Neuron (in vitro differentiated cells): ENCODE results near the gene ASNSD1.
"Not testable (repeated sequence)": the region's sequence is repeated elsewhere in the genome, so short reads cannot be mapped to it uniquely, and the experiment has no call there.

Source experiments
- H2AFZ ChIP-seq: one replicate; pipeline ENCODE4 v1.6.1; 2013; ENCODE audit warnings: low read depth, mild to moderate bottlenecking, inconsistent platforms, low read length, moderate library complexity
- H3K27me3 ChIP-seq: one replicate; pipeline ENCODE4 v1.6.1; 2013; ENCODE audit warnings: low read length; ENCODE audit not compliant: insufficient read depth
- H3K36me3 ChIP-seq: one replicate; pipeline ENCODE4 v1.6.1; 2013; ENCODE audit warnings: low read length; ENCODE audit not compliant: insufficient read depth
- H3K4me1 ChIP-seq: one replicate; pipeline ENCODE4 v1.6.1; 2013; ENCODE audit warnings: low read length; ENCODE audit not compliant: insufficient read depth
- H3K4me3 ChIP-seq: 2 replicates; pipeline ENCODE4 v1.5.1; 2013; ENCODE audit warnings: mild to moderate bottlenecking, low read length, moderate library complexity
- H3K9me3 ChIP-seq: one replicate; pipeline ENCODE4 v1.6.1; 2013; ENCODE audit warnings: low read length

ASNSD1 gene

DNA sequence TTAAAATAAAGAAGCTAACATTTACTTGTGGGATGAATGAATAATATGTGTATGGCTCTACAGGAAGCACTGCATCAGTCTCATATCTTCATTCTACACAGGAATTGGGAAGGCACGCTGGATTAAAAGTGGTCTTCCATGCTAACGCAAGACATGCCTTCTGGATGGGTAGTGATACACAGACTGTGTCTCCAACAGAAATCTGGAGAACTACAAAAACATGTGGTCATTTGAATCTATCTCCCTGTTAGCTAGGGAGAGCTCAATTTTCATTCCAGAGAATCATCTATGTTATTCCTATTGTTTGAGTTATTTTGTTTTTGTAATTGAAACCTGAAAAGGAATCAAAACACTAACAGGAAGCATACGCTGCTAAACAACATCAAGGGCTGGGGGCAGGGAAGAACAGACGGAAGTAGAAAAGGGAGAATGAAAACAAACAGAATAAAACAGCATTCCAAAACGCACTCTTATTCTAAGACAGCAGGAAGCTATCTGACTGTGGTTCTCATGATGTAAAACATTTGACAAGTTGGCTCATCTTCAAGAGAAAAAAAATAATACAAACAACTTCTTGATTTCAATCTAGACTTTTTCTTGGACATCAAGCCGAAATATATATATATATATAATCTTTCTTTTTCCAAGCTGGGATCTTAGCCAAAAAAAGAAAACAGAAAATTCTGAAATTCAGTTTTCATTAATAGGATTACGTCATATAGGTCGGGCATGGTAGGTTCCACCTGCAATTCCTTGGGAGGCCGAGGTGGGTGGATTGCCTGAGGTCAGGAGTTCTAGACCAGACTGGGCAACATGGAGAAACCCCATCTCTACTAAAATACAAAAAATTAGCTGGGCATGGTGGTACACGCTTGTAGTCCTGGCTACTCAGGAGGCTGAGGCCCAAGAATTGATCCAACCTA is 31.5 kb upstream of the ASNSD1 start:
- Histone ChIP-seq H3K27me3 (no peaks in the 10 kb centered on the region), H2AFZ (no peak overlapping the region), H3K9me3 (no peaks in the 10 kb centered on the region), H3K36me3 (no peaks in the 10 kb centered on the region), H3K4me3 (no peak overlapping the region), H3K4me1 (no peaks in the 10 kb centered on the region)

DNA sequence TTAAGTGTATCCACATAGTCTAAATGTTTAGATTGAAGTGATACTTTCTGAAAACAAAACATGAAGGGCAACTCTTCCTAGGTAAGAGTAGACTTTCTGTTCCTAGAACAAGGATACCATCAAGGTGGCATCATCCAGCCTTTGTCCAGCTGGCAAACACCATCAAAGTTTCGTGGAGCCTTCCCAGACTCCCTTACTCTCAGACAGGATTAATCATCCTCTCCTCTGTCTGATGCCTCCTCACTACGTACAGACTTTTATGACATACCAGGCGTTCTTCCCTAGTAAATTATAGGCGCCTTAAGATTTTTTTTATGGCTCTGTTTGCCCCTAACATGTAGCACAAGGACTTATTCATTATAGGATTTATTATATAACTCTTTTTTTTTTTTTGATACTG is 29.4 kb upstream of the ASNSD1 start:
- Histone ChIP-seq H3K27me3 (no peaks in the 10 kb centered on the region), H3K36me3 (no peaks in the 10 kb centered on the region), H2AFZ (no peak overlapping the region), H3K4me1 (no peaks in the 10 kb centered on the region), H3K9me3 (no peaks in the 10 kb centered on the region), H3K4me3 (no peak overlapping the region)

DNA sequence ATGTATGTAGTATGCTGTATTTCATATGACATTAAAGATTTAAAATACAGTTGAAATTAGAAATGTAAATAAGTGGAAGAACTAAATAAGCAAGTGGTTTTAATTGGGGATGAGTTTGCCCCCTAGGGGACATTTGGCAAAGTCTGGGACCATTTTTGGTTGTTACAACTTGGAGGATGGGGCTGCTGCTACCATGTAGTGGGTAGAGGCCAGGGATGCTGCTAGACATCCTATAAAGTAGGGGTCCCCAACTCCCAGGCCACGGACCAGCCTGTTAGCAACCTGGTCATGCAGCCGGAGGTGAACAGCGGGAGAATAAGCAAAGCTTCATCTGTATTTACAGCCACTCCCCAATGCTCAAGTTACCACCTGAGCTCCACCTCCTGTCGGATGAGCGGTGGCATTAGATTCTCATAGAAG is 27.9 kb upstream of the ASNSD1 start:
- Histone ChIP-seq H3K36me3 (no peaks in the 10 kb centered on the region), H3K4me1 (no peaks in the 10 kb centered on the region), H3K27me3 (no peaks in the 10 kb centered on the region), H3K4me3 (no peak overlapping the region), H3K9me3 (no peaks in the 10 kb centered on the region), H2AFZ (no peak overlapping the region)

DNA sequence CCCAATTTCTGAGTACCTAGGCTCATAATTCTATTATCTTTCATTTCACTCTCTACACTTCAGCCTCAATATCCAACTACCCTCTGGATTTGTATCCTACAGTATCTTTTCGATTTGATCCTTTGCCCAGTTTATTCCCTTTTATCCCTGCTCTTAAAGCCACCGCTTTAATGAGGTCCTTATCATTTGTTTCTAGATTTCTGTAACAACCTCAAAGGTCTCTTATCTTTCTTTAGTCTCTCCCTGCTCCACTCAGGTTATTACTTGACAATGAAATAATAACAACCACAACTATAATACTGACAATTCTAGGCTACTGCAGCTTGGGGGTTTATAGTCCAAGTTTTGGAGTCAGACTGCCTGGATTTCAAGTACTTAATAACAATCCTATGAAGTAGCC is 25.9 kb upstream of the ASNSD1 start:
- Histone ChIP-seq H2AFZ (no peak overlapping the region), H3K9me3 (no peaks in the 10 kb centered on the region), H3K4me3 (no peak overlapping the region), H3K4me1 (no peaks in the 10 kb centered on the region), H3K27me3 (no peaks in the 10 kb centered on the region), H3K36me3 (no peaks in the 10 kb centered on the region)

DNA sequence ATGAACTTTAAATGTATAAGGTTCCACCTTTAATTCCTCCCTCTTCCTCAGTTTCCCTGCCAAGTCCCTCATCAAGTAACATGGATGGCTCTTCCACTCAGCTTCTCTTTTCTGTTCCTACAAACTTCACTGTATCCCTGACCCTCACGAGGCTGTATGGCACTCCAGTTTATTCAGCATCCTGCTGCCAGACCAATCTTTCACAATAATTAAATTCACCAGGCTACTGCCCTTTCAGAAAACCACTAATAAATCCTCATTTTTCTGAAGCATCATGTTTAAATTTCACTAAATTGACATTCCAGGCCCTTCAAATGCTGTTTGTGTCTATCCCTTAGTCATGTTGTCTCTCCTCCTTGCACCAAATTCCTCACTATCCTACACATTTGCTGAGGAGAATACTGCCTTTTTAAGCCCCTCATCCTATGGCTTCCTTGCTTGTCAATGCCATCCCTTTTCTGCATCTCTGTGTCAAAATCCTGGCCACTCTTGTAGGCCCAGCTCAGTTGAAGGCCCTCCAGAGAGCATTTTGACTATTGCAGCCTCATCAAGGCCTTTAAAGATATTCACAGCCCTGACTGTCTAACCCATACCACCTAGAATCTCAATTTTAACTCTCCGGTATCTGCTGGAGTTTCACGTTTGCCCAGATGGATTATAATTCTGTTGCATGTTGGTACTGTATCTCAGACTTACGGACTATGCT is 22.8 kb upstream of the ASNSD1 start:
- H3K27me3 ChIP-seq: no peaks in the 10 kb centered on the region
- H3K4me1 ChIP-seq: no peaks in the 10 kb centered on the region
- no peaks in the 10 kb centered on the region for H3K36me3 ChIP-seq
- H2AFZ ChIP-seq: no peak overlapping the region
- no peak overlapping the region for H3K4me3 ChIP-seq
- H3K9me3 ChIP-seq: no peaks in the 10 kb centered on the region

DNA sequence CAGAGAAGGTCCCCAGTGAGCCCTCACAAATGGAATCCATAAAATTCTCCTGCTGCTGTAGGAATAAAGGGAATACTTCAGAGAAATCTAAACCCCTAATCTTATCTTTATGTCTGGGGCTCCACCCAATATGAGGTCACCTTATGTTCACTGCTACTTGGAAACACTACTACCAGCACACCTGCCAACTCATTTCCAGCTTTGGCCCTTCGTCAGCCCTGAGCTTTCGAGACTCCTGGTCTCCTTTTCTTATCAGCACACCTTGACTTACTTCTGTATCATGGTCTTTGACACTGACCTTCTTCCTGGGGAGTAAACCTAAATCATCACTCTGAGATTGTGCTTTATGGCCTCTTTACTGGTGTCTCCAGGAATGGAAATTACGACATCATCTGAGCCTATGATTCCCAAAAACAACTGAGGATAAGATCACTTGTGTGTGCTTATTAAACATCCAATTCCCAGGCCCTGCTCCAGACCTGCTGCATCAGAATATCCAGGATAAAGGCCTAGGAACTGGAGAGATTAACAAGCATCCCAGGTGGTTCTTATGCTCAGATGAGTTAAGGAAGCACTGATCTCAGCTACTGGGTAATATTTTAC is 22.2 kb upstream of the ASNSD1 start:
- no peak overlapping the region for H2AFZ ChIP-seq
- no peaks in the 10 kb centered on the region for H3K36me3 ChIP-seq
- H3K4me3 ChIP-seq: no peak overlapping the region
- H3K4me1 ChIP-seq: no peaks in the 10 kb centered on the region
- H3K27me3 ChIP-seq: no peaks in the 10 kb centered on the region
- H3K9me3 ChIP-seq: no peaks in the 10 kb centered on the region

DNA sequence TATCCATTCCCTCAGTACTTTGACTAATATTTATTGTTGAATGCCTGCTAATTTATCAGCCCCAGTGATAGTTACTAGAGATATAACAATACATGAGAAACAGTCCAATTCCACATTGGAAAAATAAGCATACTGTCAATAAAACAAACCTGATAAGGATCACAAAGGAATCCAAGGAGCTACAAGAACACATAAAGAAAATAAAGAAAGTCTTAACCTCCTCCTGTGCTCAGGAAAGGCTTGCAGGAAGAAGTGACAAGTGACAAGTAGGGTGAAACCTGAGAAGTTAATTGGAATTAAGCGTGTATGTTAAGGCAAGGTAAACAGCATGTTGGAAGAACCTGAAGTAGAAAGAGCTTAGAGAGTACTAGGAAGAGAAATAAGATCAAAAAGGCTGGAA is 20.3 kb upstream of the ASNSD1 start:
- H3K4me3 ChIP-seq: no peak overlapping the region
- no peaks in the 10 kb centered on the region for H3K36me3 ChIP-seq
- no peaks in the 10 kb centered on the region for H3K4me1 ChIP-seq
- H3K9me3 ChIP-seq: no peaks in the 10 kb centered on the region
- no peak overlapping the region for H2AFZ ChIP-seq
- no peaks in the 10 kb centered on the region for H3K27me3 ChIP-seq

DNA sequence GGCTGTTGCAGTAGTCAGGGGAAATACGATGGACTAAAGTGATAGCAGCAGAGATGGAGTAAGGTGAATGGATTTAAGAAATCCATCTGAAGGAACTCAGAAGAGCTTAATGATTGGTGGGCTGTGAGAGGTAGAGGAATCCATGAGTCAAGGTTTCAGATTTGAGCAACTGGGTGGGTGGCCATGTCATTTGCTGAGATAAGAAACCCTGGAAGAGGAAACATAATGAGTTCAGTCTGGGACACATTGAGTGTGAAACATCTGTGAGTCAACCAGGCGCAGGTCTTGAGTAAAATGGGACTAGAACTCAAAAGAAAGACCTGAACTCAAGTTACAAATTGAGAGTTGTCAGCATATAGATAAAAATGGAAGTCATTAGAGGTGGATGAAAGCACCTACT is 19.7 kb upstream of the ASNSD1 start:
- no peak overlapping the region for H3K4me3 ChIP-seq

DNA sequence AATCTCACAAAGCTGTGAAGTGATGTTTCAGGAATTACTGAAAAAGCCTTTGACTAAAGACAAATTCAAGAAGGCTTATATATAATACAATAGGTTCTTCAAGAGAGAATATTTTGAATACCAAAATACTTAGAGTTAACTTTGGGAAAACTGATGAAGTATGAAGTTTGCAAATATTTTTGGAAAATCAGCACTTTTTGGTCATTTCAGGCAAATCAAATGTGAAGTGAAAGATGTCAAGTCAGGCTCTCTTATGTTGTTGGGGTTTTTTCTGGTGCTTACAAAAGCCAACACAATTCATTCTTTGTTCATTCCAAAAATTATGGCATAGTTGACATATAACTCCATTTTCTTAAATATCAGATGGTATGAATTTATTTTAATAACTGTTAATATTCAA is 14.7 kb upstream of the ASNSD1 start:
- Histone ChIP-seq H3K36me3 (no peaks in the 10 kb centered on the region), H2AFZ (no peak overlapping the region), H3K9me3 (no peaks in the 10 kb centered on the region), H3K4me1 (no peaks in the 10 kb centered on the region), H3K4me3 (no peak overlapping the region), H3K27me3 (no peaks in the 10 kb centered on the region)

More for the DNA sequence above, 19.7 kb upstream of the ASNSD1 start:
- Histone ChIP-seq H3K27me3 (no peaks in the 10 kb centered on the region), H3K36me3 (no peaks in the 10 kb centered on the region), H2AFZ (no peak overlapping the region), H3K4me1 (no peaks in the 10 kb centered on the region), H3K9me3 (no peaks in the 10 kb centered on the region)

DNA sequence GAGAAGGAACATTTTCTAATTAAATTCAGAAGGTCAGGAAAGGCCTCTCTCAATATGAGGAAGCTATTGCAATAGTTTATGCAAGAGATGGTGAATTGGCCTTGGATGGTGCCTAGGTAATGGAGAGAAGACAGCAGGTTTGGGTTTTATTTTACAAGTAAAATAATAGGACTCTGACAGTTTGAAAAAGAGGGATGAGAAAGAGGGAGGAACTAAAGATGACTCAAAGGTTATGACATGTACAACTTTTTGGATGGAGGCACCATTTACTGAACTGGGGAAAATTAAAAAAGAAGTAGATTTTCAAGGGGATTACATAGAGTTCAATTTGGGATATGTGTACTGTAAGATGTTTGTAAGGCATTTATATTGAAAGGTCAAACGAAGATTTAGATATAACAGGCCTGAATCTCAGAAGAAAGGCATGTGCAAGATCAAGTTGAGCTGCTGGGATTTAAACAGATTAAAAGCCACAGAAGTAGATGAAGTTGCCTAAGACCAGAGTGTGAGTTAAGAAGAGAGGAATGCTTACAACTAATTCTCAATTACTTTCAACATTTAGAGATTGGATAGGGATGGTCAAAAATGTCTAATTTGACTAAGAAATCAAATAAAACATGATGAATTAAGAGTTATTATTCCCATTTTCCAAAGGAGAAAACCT is 12.3 kb upstream of the ASNSD1 start:
- Histone ChIP-seq H3K27me3 (no peaks in the 10 kb centered on the region), H3K9me3 (no peaks in the 10 kb centered on the region), H3K4me3 (no peak overlapping the region), H2AFZ (no peak overlapping the region), H3K36me3 (no peaks in the 10 kb centered on the region), H3K4me1 (no peaks in the 10 kb centered on the region)

DNA sequence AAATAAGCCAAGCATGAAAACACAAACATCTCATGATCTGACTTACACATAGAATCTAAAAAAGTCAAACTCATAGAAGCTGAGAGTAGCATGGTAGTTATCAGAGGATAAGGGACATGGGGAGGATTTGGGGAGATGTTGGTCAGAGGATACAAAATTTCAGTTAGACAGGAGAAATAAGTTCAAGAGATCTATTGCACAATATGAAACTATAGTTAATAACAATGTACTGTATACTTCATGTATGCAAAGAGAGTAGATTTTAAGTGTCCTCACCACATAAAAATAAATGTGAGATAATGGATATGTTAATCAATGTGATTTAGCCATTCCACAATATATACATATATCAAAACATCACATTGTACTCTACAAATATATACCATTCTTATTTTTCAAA is 10.0 kb upstream of the ASNSD1 start:
- Histone ChIP-seq H3K4me3 (no peak overlapping the region), H2AFZ (no peak overlapping the region), H3K27me3 (no peaks in the 10 kb centered on the region), H3K4me1 (no peaks in the 10 kb centered on the region), H3K36me3 (no peaks in the 10 kb centered on the region), H3K9me3 (no peaks in the 10 kb centered on the region)

DNA sequence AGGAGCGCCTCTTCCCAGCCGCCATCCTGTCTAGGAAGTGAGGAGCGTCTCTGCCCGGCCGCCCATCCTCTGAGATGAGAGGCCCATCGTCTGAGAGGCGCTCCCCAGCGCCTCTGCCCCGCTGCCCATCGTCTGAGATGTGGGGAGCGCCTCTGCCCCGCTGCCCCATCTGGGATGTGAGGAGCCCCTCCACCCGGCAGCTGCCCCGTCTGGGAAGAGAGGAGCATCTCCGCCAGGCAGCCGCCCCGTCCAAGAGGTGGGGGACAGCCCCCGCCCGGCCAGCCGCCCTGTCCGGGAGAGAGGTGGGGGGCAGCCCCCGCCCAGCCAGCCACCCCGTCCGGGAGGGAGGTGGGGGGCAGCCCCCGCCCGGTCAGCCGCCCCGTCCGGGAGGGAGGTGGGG is 7.8 kb upstream of the ASNSD1 start:
- H2AFZ ChIP-seq, H3K4me3 ChIP-seq, H3K27me3 ChIP-seq, H3K4me1 ChIP-seq, H3K9me3 ChIP-seq, H3K36me3 ChIP-seq: not testable (repeated sequence)

DNA sequence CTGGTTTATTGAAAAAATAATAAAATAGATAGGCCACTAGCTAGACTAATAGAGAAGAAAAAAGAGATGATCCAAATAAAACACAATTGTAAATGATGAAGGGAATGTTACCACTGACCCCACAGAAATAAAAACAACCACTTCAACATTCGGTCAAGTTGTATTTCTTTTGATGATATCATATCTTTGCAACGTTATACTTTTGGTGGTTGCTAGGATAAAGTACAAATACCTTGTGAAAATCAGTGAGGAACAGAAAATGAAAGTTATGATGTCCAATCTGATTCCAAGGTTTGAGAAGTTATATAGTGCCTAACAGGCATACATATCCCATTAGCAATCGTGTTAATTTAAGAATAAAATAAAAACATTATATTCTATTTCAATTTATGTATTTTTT is 6.6 kb upstream of the ASNSD1 start:
- no peak overlapping the region for H3K4me3 ChIP-seq
- H2AFZ ChIP-seq: no peak overlapping the region
- no peaks in the 10 kb centered on the region for H3K9me3 ChIP-seq
- H3K4me1 ChIP-seq: no peaks in the 10 kb centered on the region
- H3K36me3 ChIP-seq: no peaks in the 10 kb centered on the region
- no peaks in the 10 kb centered on the region for H3K27me3 ChIP-seq
